GM13976 (cell line): Measurements from ENCODE around the gene IL31RA.

ENCODE experiments used
- DNase-seq: peaks from one replicate; pipeline ENCODE4 v3.0.0; 2012; ENCODE audit warnings: low spot score
- CTCF ChIP-seq: IDR thresholded peaks from 2 replicates; pipeline ENCODE4 v1.5.1; 2012; ENCODE audit warnings: borderline replicate concordance, mild to moderate bottlenecking; ENCODE audit not compliant: insufficient read depth; ENCODE audit errors: extremely low read depth, missing control alignments, control extremely low read depth
- in situ Hi-C: fragments of 300-500 bp; cut with MboI; formaldehyde crosslinking; loops from one replicate; pipeline ENCODE4 v1.12.0; 2022; ENCODE audit warnings: low sequenced_read_pairs, mixed read lengths, inconsistent platforms; ENCODE audit not compliant: unreplicated experiment

The IL31RA gene

GRCh38 chr5:55902696-55903095 lies 51.5 kb downstream of the IL31RA start:
- TF ChIP-seq CTCF: no peak
- in situ Hi-C loops: no loop called here
- no peak for DNase-seq

GRCh38 chr5:55903121-55903701 lies 52.1 kb downstream of the IL31RA start:
- TF ChIP-seq CTCF: no peak
- in situ Hi-C loops: no loop called here
- DNase-seq: peak; percentile 82

- no peak for TF ChIP-seq CTCF
- DNase-seq: no peak
- in situ Hi-C loops: no loop called here
Measured at GRCh38 chr5:55904152-55904551, 53.0 kb downstream of the IL31RA start.

GRCh38 chr5:55905251-55905650 lies 54.1 kb downstream of the IL31RA start:
- in situ Hi-C loops: no loop called here
- no peak for DNase-seq
- TF ChIP-seq CTCF: no peak

GRCh38 chr5:55907927-55908326 lies 56.8 kb downstream of the IL31RA start:
- no peak for DNase-seq
- TF ChIP-seq CTCF: no peak
- in situ Hi-C loops: no loop called here

GRCh38 chr5:55908804-55909203 lies 57.6 kb downstream of the IL31RA start:
- in situ Hi-C loops: no loop called here
- TF ChIP-seq CTCF: no peak
- no peak for DNase-seq
